Kidney (tissue), 14 donors: ENCODE results near the gene HOXD13. TPM values are rescaled to one million over a fixed set of nuclear protein-coding genes. Genes with fewer than 3 reads are reported as not detected.

Experiments used
- DNase-seq, 5 donors: peaks; one replicate each; pipeline ENCODE4 v3.0.0-alpha.2; 2013 to 2020
- FAIRE-seq: peaks from 2 replicates; lab custom pipeline; 2012; peaks lifted over from hg19 to GRCh38; lab: Jason Lieb, UNC
- H3K27ac ChIP-seq, 2 donors: one replicate each; pipeline ENCODE4 v1.7.0; 2013; ENCODE audit warnings: low read depth in 2 of 2, low read length in 2 of 2, inconsistent platforms in 1 of 2
- H3K27me3 ChIP-seq: one replicate; pipeline ENCODE4 v1.7.1; 2013; ENCODE audit warnings: low read length, inconsistent platforms; ENCODE audit not compliant: control insufficient read depth, insufficient read depth
- H3K36me3 ChIP-seq, 3 donors: one replicate each; pipeline versions ENCODE4 v1.7.0 to v1.7.1; 2013; ENCODE audit warnings: low read length in 3 of 3, control low read depth in 1 of 3, inconsistent platforms in 1 of 3; ENCODE audit not compliant: insufficient read depth in 3 of 3, control insufficient read depth in 2 of 3
- H3K4me1 ChIP-seq, 3 donors: one replicate each; pipeline versions ENCODE4 v1.7.0 to v1.7.1; 2013; ENCODE audit warnings: low read length in 3 of 3, inconsistent platforms in 1 of 3, low read depth in 1 of 3; ENCODE audit not compliant: control insufficient read depth in 2 of 3, insufficient read depth in 2 of 3
- H3K4me3 ChIP-seq, 3 donors: one replicate each; pipeline versions ENCODE4 v1.7.0 to v1.8.1; 2013; ENCODE audit warnings: low read length in 3 of 3, control low read depth in 1 of 3, inconsistent platforms in 1 of 3
- H3K9ac ChIP-seq, 3 donors: one replicate each; pipeline versions ENCODE4 v1.7.0 to v1.7.1; 2013; ENCODE audit warnings: low read length in 3 of 3, control low read depth in 1 of 3, inconsistent platforms in 1 of 3
- H3K9me3 ChIP-seq, 3 donors: one replicate each; pipeline versions ENCODE4 v1.7.0 to v1.7.1; 2013; ENCODE audit warnings: low read length in 3 of 3, control low read depth in 1 of 3, inconsistent platforms in 1 of 3; ENCODE audit not compliant: control insufficient read depth in 2 of 3, insufficient read depth in 1 of 3
- CTCF ChIP-seq: IDR thresholded peaks from 3 replicates; pipeline ENCODE4 v1.5.1; 2012; ENCODE audit warnings: mild to moderate bottlenecking, moderate library complexity, borderline replicate concordance; ENCODE audit not compliant: insufficient read depth; ENCODE audit errors: extremely low read depth
- intact Hi-C: fragments of 100-400 bp; cut with DNase I; formaldehyde crosslinking; loops from one replicate; pipeline ENCODE4 v1.11.1; 2022
- polyA plus RNA-seq: library from polyadenylated mRNA; stranded (reverse); fragments of 350-450 nt; fragmentation: Illumina TruSeq; extraction: RNeasy Lipid Tissue Mini Kit (QIAGEN cat#74804); gene quantifications from one replicate; pipeline ENCODE4 v1.2.3, GENCODE V29; 2014; ENCODE audit warnings: low read depth, low replicate concordance; ENCODE audit not compliant: insufficient read depth
- total RNA-seq: library from RNA; stranded (reverse); fragmentation: NEBNext Ultra II Directional; extraction: Animal tissue kit (Norgen Biotek cat#: 25700); gene quantifications from one replicate; pipeline ENCODE4 v1.2.1, GENCODE V29; 2021
- donor health status: control.
- donor health status: control.
- donor health status: control.
- donor health status: control.
- donor health status: control.
- donor health status: DM: yes; HTN: yes; CAD: no.
- donor health status: Normal renal cell carcinoma (clear cell type).

Gene HOXD13
- total and polyA plus RNA-seq, 2 donors from 2014 or later, result not detected

- peak overlapping the region; percentile 52 to 97 (median 84) for H3K9ac ChIP-seq
- H3K27ac ChIP-seq, result peak overlapping the region; percentile 94 to 95
- H3K36me3 ChIP-seq, result peaks cover 0 to 8% (median 0%) of the 10 kb centered on the region in 3 donors
- no peaks in the 10 kb centered on the region for H3K9me3 ChIP-seq
- FAIRE-seq, result no peak
- H3K4me3 ChIP-seq, result peak overlapping the region; percentile 36 to 89 (median 69)
- H3K4me1 ChIP-seq, result peaks cover 0 to 5% (median 0%) of the 10 kb centered on the region in 3 donors
- DNase-seq, result peak in 4 of 5 donors; percentile 72 to 87 (median 79)
- no peak for TF ChIP-seq CTCF
- intact Hi-C loops, result no loop called here
- H3K27me3 ChIP-seq, result no peaks in the 10 kb centered on the region
Measured at GRCh38 chr2:176114120-176114929, 21.8 kb downstream of the HOXD13 start.

GRCh38 chr2:176114930-176115625, 22.6 kb downstream of the HOXD13 start:
- Histone ChIP-seq H3K9ac (peak overlapping the region; percentile 52 to 97 (median 84)), H3K27ac (peak overlapping the region; percentile 94 to 95), H3K4me3 (peak overlapping the region; percentile 43 to 89 (median 69)), H3K4me1 (peaks cover 0 to 12% (median 0%) of the 10 kb centered on the region in 3 donors), H3K27me3 (no peaks in the 10 kb centered on the region), H3K36me3 (peaks cover 0 to 13% (median 0%) of the 10 kb centered on the region in 3 donors), H3K9me3 (no peaks in the 10 kb centered on the region)
- DNase-seq, result peak in 1 of 5 donors; percentile 61
- TF ChIP-seq CTCF, result no peak
- intact Hi-C loops, result no loop called here
- no peak for FAIRE-seq

- Histone ChIP-seq H3K4me3 (peak within 1 kb of the TSS; percentile 62 to 89 (median 69)), H3K36me3 (peaks cover 0 to 10% (median 0%) of the 10 kb centered on the region in 3 donors), H3K9ac (peak within 1 kb of the TSS; percentile 49 to 97 (median 84)), H3K27ac (peak within 1 kb of the TSS; percentile 94 to 95), H3K27me3 (no peaks in the 10 kb centered on the region), H3K4me1 (peaks cover 0 to 15% (median 2%) of the 10 kb centered on the region in 3 donors), H3K9me3 (no peaks in the 10 kb centered on the region)
- DNase-seq (peak; percentile 95 to 98 (median 97)), FAIRE-seq (no peak)
- TF ChIP-seq CTCF, result peak; percentile 52
- intact Hi-C loops, result no loop called here
Measured at GRCh38 chr2:176115883-176116813, 23.6 kb downstream of the HOXD13 start, which contains the start of gene HOXD10. Gene HOXD10, plus strand, starts transcription at chr2:176116778. Its CDS starts 56 bp downstream, at chr2:176116834.
